HEK293 (cell line): ENCODE measurements around the gene PITX1.

Source experiments
- CTCF ChIA-PET: fragments of 350-600 bp; formaldehyde crosslinking; extraction: SDS; loops from one replicate; lab custom pipeline; 2021; ENCODE audit warnings: antibody characterized with exemption; lab: Yijun Ruan, JAX
- POLR2A ChIA-PET: fragments of 300-600 bp; formaldehyde crosslinking; extraction: SDS; loops from one replicate; lab custom pipeline; 2020; ENCODE audit warnings: antibody characterized with exemption, inconsistent platforms; lab: Yijun Ruan, JAX
- H3K27ac ChIP-seq: fragments of 200-500 bp; sonication (Bioruptor generic); 2 replicates; pipeline ENCODE4 v1.5.1; 2014; ENCODE audit warnings: low read depth, low read length, control low read depth, inconsistent platforms; ENCODE audit errors: extremely low read depth
- H3K36me3 ChIP-seq, 2 experiments: fragments of 200-500 bp in 1 of 2; sonication (Bioruptor generic) in 1 of 2; 1 replicate in 1 of 2; 2 replicates in 1 of 2; pipeline ENCODE4 v1.5.1; 2014 to 2017; ENCODE audit warnings: inconsistent platforms in 2 of 2, low read length in 2 of 2; ENCODE audit not compliant: control insufficient read depth in 2 of 2, insufficient read depth in 1 of 2
- H3K4me1 ChIP-seq: fragments of 200-500 bp; sonication (Bioruptor generic); 2 replicates; pipeline ENCODE4 v1.5.1; 2014; ENCODE audit warnings: mild to moderate bottlenecking, low read length, inconsistent platforms; ENCODE audit not compliant: control insufficient read depth, insufficient read depth
- H3K4me3 ChIP-seq: 2 replicates; pipeline ENCODE4 v1.5.1; 2011; ENCODE audit warnings: low read depth, mild to moderate bottlenecking, control low read depth, low read length, moderate library complexity
- H3K9me3 ChIP-seq: fragments of 200-500 bp; sonication (Bioruptor generic); 2 replicates; pipeline ENCODE4 v1.5.1; 2014; ENCODE audit warnings: low read depth, low read length, inconsistent platforms; ENCODE audit not compliant: control insufficient read depth, insufficient read depth
- TSHZ1 ChIP-seq: fragments of 450-650 bp; formaldehyde crosslinking; IDR thresholded peaks from 2 replicates; pipeline ENCODE4 v1.5.1; 2016; ENCODE audit warnings: missing biosample characterization, missing genetic modification characterization, borderline replicate concordance
- ZBTB26 ChIP-seq: fragments of 450-650 bp; formaldehyde crosslinking; optimal IDR thresholded peaks from 2 replicates; pipeline ENCODE3; 2016; ENCODE audit warnings: missing biosample characterization, mild to moderate bottlenecking, missing genetic modification characterization
- ZBTB48 ChIP-seq: fragments of 450-650 bp; formaldehyde crosslinking; IDR thresholded peaks from 2 replicates; pipeline ENCODE4 v1.5.1; 2016; ENCODE audit warnings: missing biosample characterization, missing genetic modification characterization
- ZNF146 ChIP-seq: fragments of 450-650 bp; formaldehyde crosslinking; IDR thresholded peaks from 2 replicates; pipeline ENCODE4 v1.5.1; 2016; ENCODE audit warnings: missing biosample characterization, missing genetic modification characterization
- ZNF16 ChIP-seq: fragments of 450-650 bp; formaldehyde crosslinking; IDR thresholded peaks from 2 replicates; pipeline ENCODE4 v1.5.1; 2016; ENCODE audit warnings: low read depth, missing biosample characterization, missing genetic modification characterization
- ZNF175 ChIP-seq: fragments of 450-650 bp; formaldehyde crosslinking; IDR thresholded peaks from 2 replicates; pipeline ENCODE4 v1.5.1; 2016; ENCODE audit warnings: missing biosample characterization, missing genetic modification characterization
- ZNF292 ChIP-seq: fragments of 450-650 bp; formaldehyde crosslinking; IDR thresholded peaks from 2 replicates; pipeline ENCODE4 v1.5.1; 2016; ENCODE audit warnings: low read depth, missing biosample characterization, missing genetic modification characterization, borderline replicate concordance
- ZNF701 ChIP-seq: fragments of 450-650 bp; formaldehyde crosslinking; IDR thresholded peaks from 2 replicates; pipeline ENCODE4 v1.5.1; 2016; ENCODE audit warnings: missing biosample characterization, missing genetic modification characterization
- ZNF791 ChIP-seq: fragments of 450-650 bp; formaldehyde crosslinking; IDR thresholded peaks from 2 replicates; pipeline ENCODE4 v1.5.1; 2016; ENCODE audit warnings: missing biosample characterization, missing genetic modification characterization
- ZNF830 ChIP-seq: fragments of 450-650 bp; IDR thresholded peaks from 2 replicates; pipeline ENCODE4 v1.5.0; 2018; ENCODE audit warnings: missing biosample characterization, missing genetic modification characterization, low read depth, mild to moderate bottlenecking, moderate library complexity
- TF ChIP-seq, protein P1 (sequence below): fragments of 450-650 bp; formaldehyde crosslinking; IDR thresholded peaks from 2 replicates; pipeline ENCODE4 v1.5.1; 2016; ENCODE audit warnings: missing biosample characterization, missing genetic modification characterization
- TF ChIP-seq, protein P2 (sequence below): fragments of 450-650 bp; formaldehyde crosslinking; IDR thresholded peaks from 2 replicates; pipeline ENCODE4 v1.5.1; 2017; ENCODE audit warnings: missing biosample characterization, missing genetic modification characterization

PITX1 gene

GRCh38 chr5:135011355-135012032, 22.5 kb downstream of the PITX1 start (continued):
- no peak for TF ChIP-seq ZBTB26 (tag by site-specific recombination)

DNA sequence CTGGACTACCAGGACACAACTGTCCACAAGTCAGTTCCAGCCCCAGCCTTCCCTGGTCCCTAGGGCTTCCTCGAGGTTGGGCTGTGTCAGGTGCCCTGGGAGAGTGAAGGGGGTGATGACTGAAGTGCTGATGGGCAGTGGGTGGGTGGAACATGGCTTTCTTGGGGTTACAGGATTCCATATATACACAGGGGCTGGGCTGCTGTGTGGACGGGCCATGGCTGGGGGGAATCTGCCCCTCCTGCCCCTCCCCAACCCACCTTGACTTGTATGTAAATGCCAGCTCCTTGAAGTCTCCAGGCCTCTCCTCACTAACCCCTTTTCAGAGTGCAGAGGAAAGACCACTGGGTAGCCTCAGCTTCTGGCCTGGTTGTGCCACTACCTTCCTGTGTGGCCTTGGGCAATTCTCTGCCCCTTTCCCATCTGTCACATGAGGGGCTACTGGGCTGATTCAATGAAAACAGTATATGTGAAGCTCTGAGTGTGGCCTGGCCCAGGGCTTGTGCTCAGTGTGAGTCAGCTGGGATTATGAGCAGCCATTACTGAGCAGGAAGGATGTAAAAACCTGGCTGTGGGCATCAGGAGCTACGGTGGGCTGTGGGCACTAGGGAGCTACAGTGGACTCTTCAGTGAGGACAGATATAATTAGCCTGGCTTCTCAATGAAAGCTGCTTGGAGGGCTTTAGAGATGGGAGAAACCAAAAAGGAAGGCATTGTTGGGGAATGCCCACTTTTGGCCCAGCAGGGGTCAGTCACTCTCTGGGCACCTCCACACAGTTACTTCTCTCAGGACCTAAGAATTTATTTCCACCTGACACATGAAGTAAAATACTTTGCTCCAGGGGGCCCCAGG, 23.3 kb downstream of the PITX1 start:
- Histone ChIP-seq H3K4me1 (no peaks in the 10 kb centered on the region), H3K4me3 (no peak overlapping the region), H3K27ac (no peak overlapping the region), H3K36me3 (no peaks in the 10 kb centered on the region), H3K9me3 (no peaks in the 10 kb centered on the region)
- TF ChIP-seq, protein P1, sequence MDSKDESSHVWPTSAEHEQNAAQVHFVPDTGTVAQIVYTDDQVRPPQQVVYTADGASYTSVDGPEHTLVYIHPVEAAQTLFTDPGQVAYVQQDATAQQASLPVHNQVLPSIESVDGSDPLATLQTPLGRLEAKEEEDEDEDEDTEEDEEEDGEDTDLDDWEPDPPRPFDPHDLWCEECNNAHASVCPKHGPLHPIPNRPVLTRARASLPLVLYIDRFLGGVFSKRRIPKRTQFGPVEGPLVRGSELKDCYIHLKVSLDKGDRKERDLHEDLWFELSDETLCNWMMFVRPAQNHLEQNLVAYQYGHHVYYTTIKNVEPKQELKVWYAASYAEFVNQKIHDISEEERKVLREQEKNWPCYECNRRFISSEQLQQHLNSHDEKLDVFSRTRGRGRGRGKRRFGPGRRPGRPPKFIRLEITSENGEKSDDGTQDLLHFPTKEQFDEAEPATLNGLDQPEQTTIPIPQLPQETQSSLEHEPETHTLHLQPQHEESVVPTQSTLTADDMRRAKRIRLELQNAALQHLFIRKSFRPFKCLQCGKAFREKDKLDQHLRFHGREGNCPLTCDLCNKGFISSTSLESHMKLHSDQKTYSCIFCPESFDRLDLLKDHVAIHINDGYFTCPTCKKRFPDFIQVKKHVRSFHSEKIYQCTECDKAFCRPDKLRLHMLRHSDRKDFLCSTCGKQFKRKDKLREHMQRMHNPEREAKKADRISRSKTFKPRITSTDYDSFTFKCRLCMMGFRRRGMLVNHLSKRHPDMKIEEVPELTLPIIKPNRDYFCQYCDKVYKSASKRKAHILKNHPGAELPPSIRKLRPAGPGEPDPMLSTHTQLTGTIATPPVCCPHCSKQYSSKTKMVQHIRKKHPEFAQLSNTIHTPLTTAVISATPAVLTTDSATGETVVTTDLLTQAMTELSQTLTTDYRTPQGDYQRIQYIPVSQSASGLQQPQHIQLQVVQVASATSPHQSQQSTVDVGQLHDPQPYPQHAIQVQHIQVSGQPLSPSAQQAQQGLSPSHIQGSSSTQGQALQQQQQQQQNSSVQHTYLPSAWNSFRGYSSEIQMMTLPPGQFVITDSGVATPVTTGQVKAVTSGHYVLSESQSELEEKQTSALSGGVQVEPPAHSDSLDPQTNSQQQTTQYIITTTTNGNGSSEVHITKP (tag by site-specific recombination), result peak; percentile 67
- TF ChIP-seq ZBTB48 (no peak), ZNF16 (tag by site-specific recombination) (peak; percentile 37; the same call in 1 of the 2 replicates)
- ChIA-PET POLR2A (no interaction called here), CTCF (interaction anchor here (0.7 to 1.4 kb wide), 4 partner anchors 9 to 194 kb away, joined by 3 to 7 read pairs (median 4); no protein-coding TSS in a partner anchor)

DNA sequence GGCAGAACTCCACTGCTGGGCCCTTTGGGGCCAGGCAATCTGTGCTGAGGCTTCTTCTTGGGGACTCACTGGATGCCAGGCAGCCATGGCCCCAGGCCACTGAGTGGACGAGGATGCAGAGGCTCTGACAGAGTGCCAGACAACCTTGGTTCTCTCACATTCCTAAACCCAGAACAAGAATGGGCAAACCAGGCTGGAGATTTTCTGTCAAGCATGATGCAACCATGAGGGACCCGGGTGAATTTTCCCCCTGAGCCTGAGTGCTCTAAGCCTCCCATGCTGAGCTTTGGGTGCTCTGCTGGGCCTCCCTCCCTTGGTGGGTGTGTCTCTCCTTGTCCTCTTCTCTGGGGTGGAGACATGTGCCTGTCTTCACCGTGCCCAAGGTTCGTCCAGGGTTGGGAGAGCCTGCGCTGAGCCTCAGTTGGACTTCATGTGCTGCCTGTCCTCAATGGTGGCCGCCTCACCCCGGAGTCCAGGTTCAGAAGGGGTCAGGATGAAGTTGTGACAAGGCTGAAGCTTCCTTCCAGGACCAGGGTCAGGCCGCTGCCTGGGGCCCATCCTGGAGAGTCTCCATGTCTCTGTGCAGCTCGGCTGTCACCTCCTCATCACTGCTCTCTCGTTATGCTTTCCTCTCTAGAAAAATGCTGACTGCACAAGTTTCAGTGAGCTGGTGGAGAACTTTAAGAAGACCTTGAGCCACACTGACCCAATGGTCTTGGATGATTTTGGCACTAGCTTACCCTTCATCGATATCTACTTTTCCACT, 24.1 kb downstream of the PITX1 start:
- ChIA-PET POLR2A (no interaction called here), CTCF (interaction anchor here (1.1 to 1.3 kb wide), 2 partner anchors 10 to 195 kb away, joined by 3 to 5 read pairs; no protein-coding TSS in a partner anchor)
- Histone ChIP-seq H3K27ac (no peak overlapping the region), H3K4me1 (no peaks in the 10 kb centered on the region), H3K9me3 (no peaks in the 10 kb centered on the region), H3K4me3 (no peak overlapping the region)
- TF ChIP-seq ZNF701 (tag by site-specific recombination) (no peak), TSHZ1 (tag by site-specific recombination) (no peak), ZNF830 (no peak), ZNF791 (tag by site-specific recombination) (no peak), ZNF175 (tag by site-specific recombination) (no peak), ZNF292 (tag by site-specific recombination) (no peak), ZNF146 (tag by site-specific recombination) (no peak)
- TF ChIP-seq, protein P2, sequence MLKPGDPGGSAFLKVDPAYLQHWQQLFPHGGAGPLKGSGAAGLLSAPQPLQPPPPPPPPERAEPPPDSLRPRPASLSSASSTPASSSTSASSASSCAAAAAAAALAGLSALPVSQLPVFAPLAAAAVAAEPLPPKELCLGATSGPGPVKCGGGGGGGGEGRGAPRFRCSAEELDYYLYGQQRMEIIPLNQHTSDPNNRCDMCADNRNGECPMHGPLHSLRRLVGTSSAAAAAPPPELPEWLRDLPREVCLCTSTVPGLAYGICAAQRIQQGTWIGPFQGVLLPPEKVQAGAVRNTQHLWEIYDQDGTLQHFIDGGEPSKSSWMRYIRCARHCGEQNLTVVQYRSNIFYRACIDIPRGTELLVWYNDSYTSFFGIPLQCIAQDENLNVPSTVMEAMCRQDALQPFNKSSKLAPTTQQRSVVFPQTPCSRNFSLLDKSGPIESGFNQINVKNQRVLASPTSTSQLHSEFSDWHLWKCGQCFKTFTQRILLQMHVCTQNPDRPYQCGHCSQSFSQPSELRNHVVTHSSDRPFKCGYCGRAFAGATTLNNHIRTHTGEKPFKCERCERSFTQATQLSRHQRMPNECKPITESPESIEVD (tag by site-specific recombination), result no peak
- TF ChIP-seq, all 188 proteins: peak for 0
- H3K36me3 ChIP-seq, result no peaks in the 10 kb centered on the region
